ENCODE data around the gene SETDB1. TPM values are rescaled to one million over a fixed set of nuclear protein-coding genes. Genes with fewer than 3 reads are reported as not detected.

Gene SETDB1
- total RNA-seq, result 10 to 100 TPM; 32.3 to 41.4 (median 39.5) TPM

GRCh38 chr1:150926097-150926741 lies at the start of gene SETDB1:
Gene SETDB1 (plus strand): TSS chr1:150926363. CDS start chr1:150927715, 1,352 bp downstream.
- TF ChIP-seq, protein P1, sequence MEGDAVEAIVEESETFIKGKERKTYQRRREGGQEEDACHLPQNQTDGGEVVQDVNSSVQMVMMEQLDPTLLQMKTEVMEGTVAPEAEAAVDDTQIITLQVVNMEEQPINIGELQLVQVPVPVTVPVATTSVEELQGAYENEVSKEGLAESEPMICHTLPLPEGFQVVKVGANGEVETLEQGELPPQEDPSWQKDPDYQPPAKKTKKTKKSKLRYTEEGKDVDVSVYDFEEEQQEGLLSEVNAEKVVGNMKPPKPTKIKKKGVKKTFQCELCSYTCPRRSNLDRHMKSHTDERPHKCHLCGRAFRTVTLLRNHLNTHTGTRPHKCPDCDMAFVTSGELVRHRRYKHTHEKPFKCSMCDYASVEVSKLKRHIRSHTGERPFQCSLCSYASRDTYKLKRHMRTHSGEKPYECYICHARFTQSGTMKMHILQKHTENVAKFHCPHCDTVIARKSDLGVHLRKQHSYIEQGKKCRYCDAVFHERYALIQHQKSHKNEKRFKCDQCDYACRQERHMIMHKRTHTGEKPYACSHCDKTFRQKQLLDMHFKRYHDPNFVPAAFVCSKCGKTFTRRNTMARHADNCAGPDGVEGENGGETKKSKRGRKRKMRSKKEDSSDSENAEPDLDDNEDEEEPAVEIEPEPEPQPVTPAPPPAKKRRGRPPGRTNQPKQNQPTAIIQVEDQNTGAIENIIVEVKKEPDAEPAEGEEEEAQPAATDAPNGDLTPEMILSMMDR (IDR thresholded peaks at IDR 0.05; ENCODE audit: low read depth), result no peak

- TF ChIP-seq, protein P1 (IDR thresholded peaks at IDR 0.05; ENCODE audit: low read depth), result no peak
Measured at GRCh38 chr1:150881331-150882070, 44.7 kb upstream of the SETDB1 start.

- TF ChIP-seq, protein P1 (IDR thresholded peaks at IDR 0.05; ENCODE audit: low read depth), result no peak
Measured at GRCh38 chr1:150887018-150887417, 39.1 kb upstream of the SETDB1 start, which contains the start of gene CTXND2. Gene CTXND2 (plus strand): TSS chr1:150887136. CDS start chr1:150912315, 25,179 bp downstream.

DNA sequence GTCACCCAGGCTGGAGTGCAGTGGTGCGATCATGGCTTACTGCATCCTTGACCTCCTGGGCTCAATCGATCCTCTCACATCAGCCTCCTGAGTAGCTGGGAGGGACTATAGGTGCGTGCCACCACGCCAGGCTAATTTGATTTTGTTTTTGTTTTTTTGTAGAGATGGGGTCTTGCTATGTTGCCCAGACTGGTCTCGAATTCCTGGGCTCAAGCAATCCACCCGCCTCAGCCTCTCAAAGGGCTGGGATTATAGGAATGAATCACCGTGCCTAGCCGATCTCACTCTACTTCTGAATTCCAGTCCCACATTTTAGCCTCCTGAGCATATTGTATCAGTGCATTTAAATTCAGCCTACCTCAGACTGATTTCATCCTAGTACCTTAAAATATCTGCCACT lies 37.4 kb upstream of the SETDB1 start:
- TF ChIP-seq, protein P1 (IDR thresholded peaks at IDR 0.05; ENCODE audit: low read depth), result no peak

DNA sequence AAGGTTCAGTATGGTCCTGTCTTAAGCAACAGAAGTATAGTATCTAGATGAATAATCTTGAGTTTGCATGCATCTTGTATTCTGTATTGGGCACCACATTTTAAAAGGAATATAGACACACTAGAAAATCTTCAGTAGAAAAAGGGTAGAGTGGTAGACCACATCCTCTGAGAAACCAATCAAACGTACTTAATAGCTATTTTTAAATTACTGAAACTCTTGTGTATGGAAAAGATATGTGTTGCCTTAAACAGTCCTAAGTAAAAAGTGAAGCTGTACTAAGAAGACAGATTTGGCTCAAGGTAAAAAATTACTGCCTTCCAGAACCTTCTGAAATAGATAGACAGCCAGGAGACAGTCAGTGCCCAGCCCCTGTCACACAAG lies 36.1 kb upstream of the SETDB1 start:
- TF ChIP-seq, protein P1 (IDR thresholded peaks at IDR 0.05; ENCODE audit: low read depth), result no peak

GRCh38 chr1:150893336-150893913 lies 32.7 kb upstream of the SETDB1 start:
- TF ChIP-seq, protein P1 (IDR thresholded peaks at IDR 0.05; ENCODE audit: low read depth), result no peak

DNA sequence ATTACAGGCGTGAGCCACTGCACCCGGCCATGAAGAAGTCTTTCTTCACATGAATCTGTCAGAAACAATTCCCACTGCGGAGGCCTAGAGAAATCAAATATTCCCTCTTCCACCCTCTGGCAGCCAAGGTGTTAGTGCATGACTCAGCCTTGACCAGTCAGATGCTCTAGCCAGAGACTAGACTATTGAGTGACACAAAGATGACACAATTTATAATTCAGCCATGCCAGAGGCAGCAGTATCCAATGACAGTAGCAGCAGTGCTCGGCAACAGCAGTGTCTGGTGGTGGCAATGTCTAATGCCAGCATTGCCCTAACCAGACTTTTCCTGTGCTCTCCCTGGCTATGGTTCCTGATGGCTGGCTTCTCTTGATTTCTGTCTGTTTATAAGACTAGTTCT lies 30.5 kb upstream of the SETDB1 start:
- TF ChIP-seq, protein P1 (IDR thresholded peaks at IDR 0.05; ENCODE audit: low read depth), result no peak

Data from subcutaneous adipose tissue (tissue), 4 donors.